K562 (cell line): ENCODE data around the gene KCTD11. TPM values are rescaled to one million over a fixed set of nuclear protein-coding genes. Genes with fewer than 3 reads are reported as not detected.

Experiments
- AFF4 ChIP-seq: sonication (generic); formaldehyde crosslinking; IDR thresholded peaks from 2 replicates; pipeline ENCODE4 v1.8.0; 2023; ENCODE audit warnings: mild to moderate bottlenecking, missing genetic modification reagents
- BCL6 ChIP-seq: fragments of 250-450 bp; sonication (Bioruptor Pico); IDR thresholded peaks from 2 replicates; pipeline ENCODE4 v1.4.0; 2020
- BRF2 ChIP-seq: IDR thresholded peaks from 3 replicates; pipeline ENCODE4 v1.6.1; 2011; ENCODE audit warnings: borderline replicate concordance, mild to moderate bottlenecking; ENCODE audit not compliant: insufficient read length, insufficient read depth
- CTBP1 ChIP-seq: fragments of 450-650 bp; IDR thresholded peaks from 2 replicates; pipeline ENCODE4 v1.6.1; 2016; ENCODE audit warnings: borderline replicate concordance
- ESRRA ChIP-seq: fragments of 450-650 bp; IDR thresholded peaks from 2 replicates; pipeline ENCODE4 v1.6.1; 2014; ENCODE audit warnings: low read depth, mild to moderate bottlenecking, moderate library complexity, borderline replicate concordance
- ETV6 ChIP-seq, 3 experiments: fragments of 150-350 bp in 1 of 3; sonication (generic) in 1 of 3; formaldehyde crosslinking in 1 of 3; IDR thresholded peaks; 2 replicates each; pipeline versions ENCODE4 v1.6.1 to v1.8.0; 2014 to 2022; ENCODE audit warnings: borderline replicate concordance in 2 of 3, low read depth in 2 of 3, antibody characterized with exemption in 1 of 3, low read length in 1 of 3, mild to moderate bottlenecking in 1 of 3, missing genetic modification reagents in 1 of 3
- GABPB2 ChIP-seq: fragments of 250-450 bp; sonication (Bioruptor Pico); conservative IDR thresholded peaks from 2 replicates; pipeline ENCODE4 v1.5.1; 2021; ENCODE audit warnings: mild to moderate bottlenecking
- GATAD2A ChIP-seq: fragments of 450-650 bp; IDR thresholded peaks from 2 replicates; pipeline ENCODE4 v1.6.1; 2017
- HEY1 ChIP-seq: fragments of 250-450 bp; sonication (Bioruptor Pico); IDR thresholded peaks from 2 replicates; pipeline ENCODE4 v1.5.0; 2020; ENCODE audit warnings: mild to moderate bottlenecking, moderate library complexity, borderline replicate concordance
- ILK ChIP-seq: fragments of 450-650 bp; IDR thresholded peaks from 2 replicates; pipeline ENCODE4 v1.6.1; 2016; ENCODE audit warnings: missing genetic modification characterization, low read depth, mild to moderate bottlenecking, missing compliant biosample characterization, moderate library complexity, borderline replicate concordance
- KDM1A ChIP-seq, 2 experiments: fragments of 450-650 bp; IDR thresholded peaks; 2 replicates each; pipeline ENCODE4 v1.6.1; 2016; ENCODE audit warnings: mild to moderate bottlenecking in 2 of 2
- NKRF ChIP-seq: fragments of 450-650 bp; IDR thresholded peaks from 2 replicates; pipeline ENCODE4 v1.6.1; 2016; ENCODE audit warnings: borderline replicate concordance
- PHF8 ChIP-seq: fragments of 200-600 bp; sonication (generic); IDR thresholded peaks from 2 replicates; pipeline ENCODE4 v1.6.1; 2012; ENCODE audit warnings: mixed run types, mild to moderate bottlenecking, inconsistent platforms, low read length, moderate library complexity, borderline replicate concordance
- SNIP1 ChIP-seq: fragments of 450-650 bp; IDR thresholded peaks from 2 replicates; pipeline ENCODE4 v1.7.1; 2017; ENCODE audit warnings: low read depth, mild to moderate bottlenecking
- TCF3 ChIP-seq: sonication (generic); formaldehyde crosslinking; IDR thresholded peaks from 2 replicates; pipeline ENCODE4 v1.4.0; 2020; ENCODE audit warnings: mild to moderate bottlenecking, missing genetic modification reagents
- TCF7 ChIP-seq: sonication (generic); IDR thresholded peaks from 2 replicates; pipeline ENCODE4 v1.6.1; 2016; ENCODE audit warnings: antibody characterized with exemption, borderline replicate concordance
- ZBTB9 ChIP-seq: fragments of 450-650 bp; formaldehyde crosslinking; IDR thresholded peaks from 2 replicates; pipeline ENCODE4 v1.4.0; 2020; ENCODE audit warnings: mild to moderate bottlenecking, moderate library complexity
- ZNF134 ChIP-seq: fragments of 250-450 bp; sonication (Bioruptor Pico); conservative IDR thresholded peaks from 2 replicates; pipeline ENCODE4 v1.4.0; 2020
- ZNF197 ChIP-seq: fragments of 200-800 bp; sonication (Bioruptor generic); IDR thresholded peaks from 2 replicates; pipeline ENCODE4 v1.6.1; 2016; ENCODE audit warnings: low read depth, missing genetic modification characterization, missing compliant biosample characterization
- polyA plus RNA-seq, 8 experiments: library from polyadenylated mRNA; depleted of rRNA in 4 of 8; stranded (reverse) in 5 of 8; unstranded in 3 of 8; fragments of >200 nt; fragmentation: Nextera tagmentation in 2 of 8; fragmentation: Illumina TruSeq in 1 of 8; extraction: Ambion mirVana in 2 of 8; extraction: Trizol in 1 of 8; gene quantifications; 2 replicates each; pipeline versions ENCODE4 v1.2.1 to v1.2.3, GENCODE V29; 2011 to 2014; ENCODE audit warnings: inconsistent platforms in 1 of 8, missing spikeins in 1 of 8
- total RNA-seq, 7 experiments: library from RNA; depleted of rRNA in 6 of 7; stranded (reverse); fragments of >200 nt in 6 of 7; fragmentation: Illumina TruSeq in 2 of 7; extraction: Trizol in 2 of 7; gene quantifications; 2 replicates each; pipeline versions ENCODE4 v1.2.1 to v1.2.3, GENCODE V29; 2011 to 2021; ENCODE audit warnings: low replicate concordance in 1 of 7

Gene KCTD11
- total and polyA plus RNA-seq, 9 of the 15 experiments (the other 6 are each of a cell fraction or from before 2014, with no cell fraction given), result 0.01 to 3.2 (median 2.5) TPM; not detected in 1

GRCh38 chr17:7374353-7374752 is 22.4 kb downstream of the KCTD11 start (continued):
- no peak for TF ChIP-seq AFF4 (CRISPR knock-in tag)
- TF ChIP-seq PHF8, result no peak
- no peak for TF ChIP-seq SNIP1
- no peak for TF ChIP-seq ETV6 (IDR thresholded peaks at IDR 0.05; ENCODE audit: borderline replicate concordance in 1 of 2, low read depth in 2 of 2, low read length in 1 of 2)
- no peak for TF ChIP-seq ETV6 (CRISPR knock-in tag; IDR thresholded peaks at IDR 0.05; ENCODE audit: borderline replicate concordance)
- TF ChIP-seq BRF2, result no peak
- TF ChIP-seq ILK (tag), result no peak
- no peak for TF ChIP-seq CTBP1
- no peak for TF ChIP-seq ZBTB9 (CRISPR knock-in tag)
- TF ChIP-seq NKRF, result no peak
- TF ChIP-seq GABPB2 (CRISPR knock-in tag), result no peak
- no peak for TF ChIP-seq ZNF197 (CRISPR knock-in tag)
- TF ChIP-seq ZNF134, result no peak
- no peak for TF ChIP-seq TCF7
- TF ChIP-seq HEY1 (CRISPR knock-in tag), result no peak
- TF ChIP-seq GATAD2A, result no peak
- no peak for TF ChIP-seq BCL6
- TF ChIP-seq KDM1A (IDR thresholded peaks at IDR 0.05), result peak; percentile 47 to 61; a peak in 3 of 4 replicates
- peak; percentile 57; the same call in 1 of the 2 replicates for TF ChIP-seq TCF3 (CRISPR knock-in tag)
- no peak; the same call in 1 of the 2 replicates for TF ChIP-seq ESRRA
